ENCODE data around the gene SLC46A2. TPM values are rescaled to one million over a fixed set of nuclear protein-coding genes. Genes with fewer than 3 reads are reported as not detected.

Gene SLC46A2
- total RNA-seq, 5 donors from 2014 or later (not counting 1 experiment from before 2014, with no cell fraction given), result not detected

DNA sequence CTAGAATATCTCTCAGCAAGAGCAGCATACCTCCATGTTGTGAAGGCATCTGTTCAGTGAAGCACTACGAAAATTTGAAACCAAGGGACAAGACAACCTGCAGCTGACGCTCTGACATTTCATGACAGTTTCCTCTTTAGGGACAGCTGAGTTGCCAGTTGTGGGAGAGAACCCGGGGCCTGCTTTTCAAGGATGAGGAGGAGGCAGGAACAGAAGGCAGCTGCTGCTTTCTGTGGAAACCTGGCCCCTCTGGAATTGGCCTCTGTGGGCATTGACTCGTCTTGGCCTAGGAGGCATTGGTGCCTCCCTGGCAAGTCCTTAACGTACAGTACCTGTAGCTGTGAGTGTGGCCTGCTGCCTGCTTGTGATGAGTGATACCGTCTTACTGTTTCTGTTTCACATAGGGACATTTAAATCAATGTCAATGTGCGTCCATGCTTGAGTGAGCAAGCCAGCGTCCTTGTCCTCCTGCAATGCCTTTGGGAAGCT, 21.6 kb downstream of the SLC46A2 start:
- CTCF ChIA-PET, result interaction anchor here in 1 of 2 donors (0.7 kb wide), 1 partner anchor 34 kb away, joined by 5 read pairs; no protein-coding TSS in a partner anchor
- POLR2A ChIA-PET, result no interaction called here
- H3K4me1 Mint-ChIP-seq, result peaks cover 0 to under 1% (median under 1%) of the 10 kb centered on the region in 3 donors
- Histone ChIP-seq H3K4me1 (ENCODE audit: control insufficient read depth in 1 of 2, extremely low read depth in 1 of 2, insufficient read depth in 2 of 2, low read length in 2 of 2) (no peaks in the 10 kb centered on the region), H3K27me3 (replicated peaks in 1 of 2; ENCODE audit: control insufficient read depth in 2 of 2, extremely low read depth in 1 of 2, insufficient read depth in 2 of 2, low read length in 1 of 2) (no peaks in the 10 kb centered on the region), H3K9me3 (no peaks in the 10 kb centered on the region), H3K36me3 (ENCODE audit: control insufficient read depth in 2 of 2, extremely low read depth in 1 of 2, insufficient read depth in 1 of 2, low read length in 1 of 2) (peaks cover 9 to 39% of the 10 kb centered on the region in 2 donors), H3K27ac (ENCODE audit: low read length) (no peak overlapping the region), H3K4me3 (ENCODE audit: control insufficient read depth in 1 of 2, extremely low read depth in 1 of 2, low read length in 1 of 2) (no peak overlapping the region)
- no peak for DNase-seq
- no peaks in the 10 kb centered on the region for H3K27me3 Mint-ChIP-seq
- no peaks in the 10 kb centered on the region for H3K9me3 Mint-ChIP-seq
- no peak for ATAC-seq (replicated peaks in 1 of 4)
- H3K36me3 Mint-ChIP-seq, result peaks cover 64% of the 10 kb centered on the region
- H3K4me3 Mint-ChIP-seq, result no peak overlapping the region
- 78% methylated on average over 8 of the region's 8 CpGs for WGBS (ENCODE audit: insufficient coverage)
- H3K27ac Mint-ChIP-seq, result no peak overlapping the region

DNA sequence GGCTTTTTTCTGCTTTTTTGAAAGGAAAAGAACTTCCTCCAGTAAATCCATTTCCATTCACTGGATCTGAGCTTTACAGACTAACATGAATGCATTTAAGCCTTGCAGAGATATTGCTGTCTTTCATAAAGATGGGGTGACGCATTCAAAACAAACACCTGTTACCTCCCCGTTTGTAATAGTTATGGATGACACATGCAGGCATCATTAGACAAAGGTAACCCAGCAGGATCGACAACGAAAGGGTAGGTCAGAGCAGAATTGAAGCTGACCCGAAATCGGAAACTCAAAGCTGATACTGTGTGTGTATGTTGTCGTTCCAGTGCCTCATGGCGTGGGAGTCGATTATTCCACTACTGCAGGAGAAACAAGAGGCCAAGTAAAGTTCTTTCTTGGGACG, 22.2 kb downstream of the SLC46A2 start:
- Mint-ChIP-seq H3K4me1 (peaks cover 0 to 6% (median 5%) of the 10 kb centered on the region in 3 donors), H3K9me3 (no peaks in the 10 kb centered on the region), H3K27me3 (no peaks in the 10 kb centered on the region), H3K27ac (no peak overlapping the region), H3K36me3 (peaks cover 67% of the 10 kb centered on the region), H3K4me3 (no peak overlapping the region)
- Histone ChIP-seq H3K36me3 (ENCODE audit: control insufficient read depth in 2 of 2, extremely low read depth in 1 of 2, insufficient read depth in 1 of 2, low read length in 1 of 2) (peaks cover 9 to 39% of the 10 kb centered on the region in 2 donors), H3K27me3 (replicated peaks in 1 of 2; ENCODE audit: control insufficient read depth in 2 of 2, extremely low read depth in 1 of 2, insufficient read depth in 2 of 2, low read length in 1 of 2) (no peaks in the 10 kb centered on the region), H3K9me3 (no peaks in the 10 kb centered on the region), H3K27ac (ENCODE audit: low read length) (no peak overlapping the region), H3K4me1 (ENCODE audit: control insufficient read depth in 1 of 2, extremely low read depth in 1 of 2, insufficient read depth in 2 of 2, low read length in 2 of 2) (no peaks in the 10 kb centered on the region), H3K4me3 (ENCODE audit: control insufficient read depth in 1 of 2, extremely low read depth in 1 of 2, low read length in 1 of 2) (no peak overlapping the region)
- no peak for ATAC-seq (replicated peaks in 1 of 4)
- WGBS (ENCODE audit: insufficient coverage), result 97% methylated on average over 4 of the region's 10 CpGs
- CTCF ChIA-PET, result interaction anchor here in 1 of 2 donors (0.6 kb wide), 1 partner anchor 273 kb away, joined by 4 read pairs; no protein-coding TSS in a partner anchor
- DNase-seq, result no peak
- POLR2A ChIA-PET, result interaction anchor here in 1 of 2 donors (0.7 kb wide), 1 partner anchor 10 kb away, joined by 3 read pairs; no protein-coding TSS in a partner anchor

DNA sequence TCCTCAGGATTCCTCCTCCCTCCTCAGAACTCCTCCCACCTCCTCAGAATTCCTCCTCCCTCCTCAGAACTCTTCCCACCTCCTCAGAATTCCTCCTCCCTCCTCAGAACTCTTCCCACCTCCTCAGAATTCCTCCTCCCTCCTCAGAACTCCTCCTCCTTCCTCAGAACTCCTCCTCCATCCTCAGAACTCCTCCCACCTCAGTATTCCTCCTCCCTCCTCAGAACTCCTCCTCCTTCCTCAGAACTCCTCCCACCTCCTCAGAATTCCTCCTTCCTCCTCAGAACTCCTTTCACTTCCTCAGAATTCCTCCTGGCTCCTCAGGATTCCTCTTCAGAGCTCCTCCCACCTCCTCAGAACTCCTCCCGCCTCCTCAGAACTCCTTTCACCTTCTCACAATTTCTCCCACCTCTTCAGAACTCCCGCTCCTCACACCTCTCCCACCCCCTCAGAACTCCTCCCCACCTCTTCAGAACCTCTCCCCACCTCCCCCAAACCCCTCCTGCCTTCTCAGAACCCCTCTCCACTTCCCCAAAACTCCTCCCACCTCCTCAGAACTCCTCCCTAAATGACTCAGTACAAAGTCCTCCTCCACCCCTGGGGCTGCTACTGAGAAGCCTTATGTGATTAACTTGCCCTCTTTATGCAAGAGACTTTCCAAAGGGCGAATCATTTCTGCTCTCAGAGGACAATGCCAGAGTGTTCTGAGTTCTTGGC, 23.2 kb downstream of the SLC46A2 start:
- 25% methylated on average over 3 of the region's 3 CpGs for WGBS (ENCODE audit: insufficient coverage)
- Mint-ChIP-seq H3K9me3 (no peaks in the 10 kb centered on the region), H3K4me1 (peaks cover 0 to 14% (median 11%) of the 10 kb centered on the region in 3 donors), H3K27ac (no peak overlapping the region), H3K36me3 (peaks cover 68% of the 10 kb centered on the region), H3K4me3 (no peak overlapping the region), H3K27me3 (no peaks in the 10 kb centered on the region)
- Histone ChIP-seq H3K27ac (ENCODE audit: low read length) (no peak overlapping the region), H3K4me1 (ENCODE audit: control insufficient read depth in 1 of 2, extremely low read depth in 1 of 2, insufficient read depth in 2 of 2, low read length in 2 of 2) (no peaks in the 10 kb centered on the region), H3K36me3 (ENCODE audit: control insufficient read depth in 2 of 2, extremely low read depth in 1 of 2, insufficient read depth in 1 of 2, low read length in 1 of 2) (peaks cover 8 to 39% of the 10 kb centered on the region in 2 donors), H3K9me3 (no peaks in the 10 kb centered on the region), H3K27me3 (replicated peaks in 1 of 2; ENCODE audit: control insufficient read depth in 2 of 2, extremely low read depth in 1 of 2, insufficient read depth in 2 of 2, low read length in 1 of 2) (no peaks in the 10 kb centered on the region), H3K4me3 (ENCODE audit: control insufficient read depth in 1 of 2, extremely low read depth in 1 of 2, low read length in 1 of 2) (no peak overlapping the region)
- CTCF ChIA-PET, result no interaction called here
- no peak for DNase-seq
- POLR2A ChIA-PET, result interaction anchor here in 1 of 2 donors (0.7 kb wide), 1 partner anchor 11 kb away, joined by 3 read pairs; no protein-coding TSS in a partner anchor
- ATAC-seq (replicated peaks in 1 of 4), result no peak

- H3K27ac ChIP-seq (ENCODE audit: low read length), result no peak overlapping the region
- Mint-ChIP-seq H3K27me3 (no peaks in the 10 kb centered on the region), H3K36me3 (peaks cover 63% of the 10 kb centered on the region), H3K27ac (no peak overlapping the region), H3K9me3 (no peaks in the 10 kb centered on the region), H3K4me3 (no peak overlapping the region), H3K4me1 (peaks cover 0 to 14% (median 12%) of the 10 kb centered on the region in 3 donors)
- no peak for DNase-seq
- 100% methylated on average over 1 of the region's 1 CpG for WGBS (ENCODE audit: insufficient coverage)
- H3K4me1 ChIP-seq (ENCODE audit: control insufficient read depth in 1 of 2, extremely low read depth in 1 of 2, insufficient read depth in 2 of 2, low read length in 2 of 2), result no peaks in the 10 kb centered on the region
- no peaks in the 10 kb centered on the region for H3K9me3 ChIP-seq
- ChIA-PET CTCF (no interaction called here), POLR2A (no interaction called here)
- peaks cover 8 to 39% of the 10 kb centered on the region in 2 donors for H3K36me3 ChIP-seq (ENCODE audit: control insufficient read depth in 2 of 2, extremely low read depth in 1 of 2, insufficient read depth in 1 of 2, low read length in 1 of 2)
- no peak overlapping the region for H3K4me3 ChIP-seq (ENCODE audit: control insufficient read depth in 1 of 2, extremely low read depth in 1 of 2, low read length in 1 of 2)
- H3K27me3 ChIP-seq (replicated peaks in 1 of 2; ENCODE audit: control insufficient read depth in 2 of 2, extremely low read depth in 1 of 2, insufficient read depth in 2 of 2, low read length in 1 of 2), result no peaks in the 10 kb centered on the region
- ATAC-seq (replicated peaks in 1 of 4), result no peak
These were observed 23.9 kb downstream of the SLC46A2 start for GRCh38 chr9:112866662-112867274.

DNA sequence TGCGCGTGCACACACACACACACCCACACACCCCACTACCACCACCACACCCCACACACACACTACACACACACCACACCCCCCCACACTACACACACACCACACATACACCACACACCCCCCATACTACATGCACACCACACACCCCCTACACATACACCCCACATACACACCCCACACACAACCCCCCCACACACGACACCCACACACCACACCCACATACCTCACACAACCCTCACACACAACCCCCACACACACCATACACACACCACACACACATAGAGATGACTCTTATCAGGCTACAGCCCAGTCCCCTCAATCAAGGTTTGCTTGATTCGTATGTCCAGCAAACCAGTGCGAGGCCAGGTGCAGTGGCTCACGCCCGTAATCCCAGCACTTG, 25.7 kb downstream of the SLC46A2 start:
- ChIA-PET CTCF (no interaction called here), POLR2A (no interaction called here)
- Histone ChIP-seq H3K4me1 (ENCODE audit: control insufficient read depth in 1 of 2, extremely low read depth in 1 of 2, insufficient read depth in 2 of 2, low read length in 2 of 2) (no peaks in the 10 kb centered on the region), H3K27ac (ENCODE audit: low read length) (no peak overlapping the region), H3K9me3 (no peaks in the 10 kb centered on the region), H3K4me3 (ENCODE audit: control insufficient read depth in 1 of 2, extremely low read depth in 1 of 2, low read length in 1 of 2) (no peak overlapping the region), H3K27me3 (replicated peaks in 1 of 2; ENCODE audit: control insufficient read depth in 2 of 2, extremely low read depth in 1 of 2, insufficient read depth in 2 of 2, low read length in 1 of 2) (no peaks in the 10 kb centered on the region), H3K36me3 (ENCODE audit: control insufficient read depth in 2 of 2, extremely low read depth in 1 of 2, insufficient read depth in 1 of 2, low read length in 1 of 2) (peaks cover 8 to 35% of the 10 kb centered on the region in 2 donors)
- H3K4me1 Mint-ChIP-seq, result peaks cover 0 to 21% (median 14%) of the 10 kb centered on the region in 3 donors
- no peak overlapping the region for H3K27ac Mint-ChIP-seq
- WGBS (ENCODE audit: insufficient coverage), result 96% methylated on average over 7 of the region's 7 CpGs
- DNase-seq, result no peak
- ATAC-seq (replicated peaks in 1 of 4), result no peak
- H3K4me3 Mint-ChIP-seq, result no peak overlapping the region
- no peaks in the 10 kb centered on the region for H3K9me3 Mint-ChIP-seq
- no peaks in the 10 kb centered on the region for H3K27me3 Mint-ChIP-seq
- peaks cover 46% of the 10 kb centered on the region for H3K36me3 Mint-ChIP-seq

DNA sequence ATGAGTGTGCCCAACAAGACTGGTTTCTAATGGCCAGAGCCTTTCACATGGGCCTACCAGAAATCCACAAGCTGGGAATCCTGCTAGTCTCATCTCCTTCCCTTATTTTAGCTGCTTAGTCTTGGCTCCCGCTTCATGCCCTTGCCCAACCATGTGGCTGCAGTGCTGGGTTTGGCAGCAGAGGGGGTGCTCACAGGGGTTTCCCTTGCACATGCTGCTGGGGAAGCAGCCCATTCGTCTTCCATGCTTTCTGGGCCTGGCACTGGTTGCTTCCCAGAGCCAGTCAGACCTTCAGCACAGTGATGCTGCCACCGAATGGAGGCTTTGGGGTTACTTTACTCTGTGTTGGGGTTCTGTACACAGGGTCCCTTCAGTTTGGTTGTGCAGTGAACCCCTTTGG, 26.3 kb downstream of the SLC46A2 start:
- H3K27ac ChIP-seq (ENCODE audit: low read length), result no peak overlapping the region
- ChIA-PET POLR2A (no interaction called here), CTCF (no interaction called here)
- Mint-ChIP-seq H3K27ac (no peak overlapping the region), H3K4me1 (peaks cover 0 to 25% (median 14%) of the 10 kb centered on the region in 3 donors), H3K4me3 (no peak overlapping the region), H3K9me3 (no peaks in the 10 kb centered on the region), H3K36me3 (peaks cover 40% of the 10 kb centered on the region), H3K27me3 (no peaks in the 10 kb centered on the region)
- ATAC-seq (replicated peaks in 1 of 4), result no peak
- H3K4me1 ChIP-seq (ENCODE audit: control insufficient read depth in 1 of 2, extremely low read depth in 1 of 2, insufficient read depth in 2 of 2, low read length in 2 of 2), result no peaks in the 10 kb centered on the region
- H3K36me3 ChIP-seq (ENCODE audit: control insufficient read depth in 2 of 2, extremely low read depth in 1 of 2, insufficient read depth in 1 of 2, low read length in 1 of 2), result peaks cover 8 to 29% of the 10 kb centered on the region in 2 donors
- no peak overlapping the region for H3K4me3 ChIP-seq (ENCODE audit: control insufficient read depth in 1 of 2, extremely low read depth in 1 of 2, low read length in 1 of 2)
- no peaks in the 10 kb centered on the region for H3K9me3 ChIP-seq
- no peak for DNase-seq
- no peaks in the 10 kb centered on the region for H3K27me3 ChIP-seq (replicated peaks in 1 of 2; ENCODE audit: control insufficient read depth in 2 of 2, extremely low read depth in 1 of 2, insufficient read depth in 2 of 2, low read length in 1 of 2)
- no CpG with 5 or more reads among the region's 3 CpGs for WGBS (ENCODE audit: insufficient coverage)
